Measurements from ENCODE around the gene GRM7.

GRCh38 chr3:7305561-7305960 is 444.6 kb downstream of the GRM7 start:
- TF ChIP-seq YY1 (IDR thresholded peaks at IDR 0.05; ENCODE audit: extremely low read depth, insufficient replicate concordance, low read depth, low read length) (no peak), CTCF (IDR thresholded peaks at IDR 0.05 in 2 of 3, conservative IDR thresholded peaks at IDR 0.05 in 1 of 3; ENCODE audit: borderline replicate concordance in 1 of 3, insufficient read depth in 1 of 3, low read depth in 2 of 3, low read length in 2 of 3) (no peak), REST (IDR thresholded peaks at IDR 0.05; ENCODE audit: low read depth) (no peak), EZH2 (IDR thresholded peaks at IDR 0.05) (no peak), POLR2A (IDR thresholded peaks at IDR 0.05; ENCODE audit: borderline replicate concordance, extremely low read depth, insufficient read depth, insufficient read length) (no peak), POLR2AphosphoS5 (IDR thresholded peaks at IDR 0.05; ENCODE audit: low read depth, low read length) (no peak)
